ENCODE results near the gene RABGAP1L.

Gene RABGAP1L

GRCh38 chr1:174968750-174969244, 809.5 kb downstream of the RABGAP1L start:
- no peak for TF ChIP-seq CTCF (IDR thresholded peaks at IDR 0.05)
- Mint-ChIP-seq H3K36me3 (ENCODE audit: low read depth) (no peaks in the 10 kb centered on the region), H3K27me3 (ENCODE audit: low read depth, poor library complexity) (no peaks in the 10 kb centered on the region), H3K9me3 (no peaks in the 10 kb centered on the region), H3K4me1 (peaks cover 25% of the 10 kb centered on the region), H3K4me3 (no peak overlapping the region), H3K27ac (no peak overlapping the region)
- no peak for DNase-seq

- no peak for TF ChIP-seq CTCF (IDR thresholded peaks at IDR 0.05)
- H3K27me3 Mint-ChIP-seq (ENCODE audit: low read depth, poor library complexity): no peaks in the 10 kb centered on the region
- DNase-seq: no peak
- H3K27ac Mint-ChIP-seq: no peak overlapping the region
- H3K4me1 Mint-ChIP-seq: peaks cover 22% of the 10 kb centered on the region
- no peaks in the 10 kb centered on the region for H3K9me3 Mint-ChIP-seq
- H3K4me3 Mint-ChIP-seq: no peak overlapping the region
- no peaks in the 10 kb centered on the region for H3K36me3 Mint-ChIP-seq (ENCODE audit: low read depth)
These were observed 810.7 kb downstream of the RABGAP1L start for GRCh38 chr1:174969977-174970376.

- no peaks in the 10 kb centered on the region for H3K36me3 Mint-ChIP-seq (ENCODE audit: low read depth)
- no peak overlapping the region for H3K27ac Mint-ChIP-seq
- no peaks in the 10 kb centered on the region for H3K27me3 Mint-ChIP-seq (ENCODE audit: low read depth, poor library complexity)
- no peak for DNase-seq
- H3K4me1 Mint-ChIP-seq: peaks cover 18% of the 10 kb centered on the region
- TF ChIP-seq CTCF (IDR thresholded peaks at IDR 0.05): no peak
- H3K9me3 Mint-ChIP-seq: no peaks in the 10 kb centered on the region
- no peak overlapping the region for H3K4me3 Mint-ChIP-seq
These were observed 812.1 kb downstream of the RABGAP1L start for GRCh38 chr1:174971466-174971865.

- TF ChIP-seq CTCF (IDR thresholded peaks at IDR 0.05): no peak
- no peak overlapping the region for H3K27ac Mint-ChIP-seq
- no peaks in the 10 kb centered on the region for H3K9me3 Mint-ChIP-seq
- DNase-seq: no peak
- H3K4me3 Mint-ChIP-seq: no peak overlapping the region
- no peaks in the 10 kb centered on the region for H3K27me3 Mint-ChIP-seq (ENCODE audit: low read depth, poor library complexity)
- peaks cover 18% of the 10 kb centered on the region for H3K4me1 Mint-ChIP-seq
- no peaks in the 10 kb centered on the region for H3K36me3 Mint-ChIP-seq (ENCODE audit: low read depth)
These were observed 812.6 kb downstream of the RABGAP1L start for GRCh38 chr1:174971902-174972301.

GRCh38 chr1:174974711-174975119, 815.4 kb downstream of the RABGAP1L start:
- DNase-seq: no peak
- peaks cover 5% of the 10 kb centered on the region for H3K4me1 Mint-ChIP-seq
- H3K36me3 Mint-ChIP-seq (ENCODE audit: low read depth): no peaks in the 10 kb centered on the region
- H3K27me3 Mint-ChIP-seq (ENCODE audit: low read depth, poor library complexity): no peaks in the 10 kb centered on the region
- TF ChIP-seq CTCF (IDR thresholded peaks at IDR 0.05): no peak
- no peaks in the 10 kb centered on the region for H3K9me3 Mint-ChIP-seq
- H3K27ac Mint-ChIP-seq: peak overlapping the region; percentile 62
- no peak overlapping the region for H3K4me3 Mint-ChIP-seq

GRCh38 chr1:174975764-174976163, 816.4 kb downstream of the RABGAP1L start:
- Mint-ChIP-seq H3K4me3 (no peak overlapping the region), H3K36me3 (ENCODE audit: low read depth) (no peaks in the 10 kb centered on the region), H3K27ac (no peak overlapping the region), H3K27me3 (ENCODE audit: low read depth, poor library complexity) (no peaks in the 10 kb centered on the region), H3K4me1 (peaks cover 5% of the 10 kb centered on the region), H3K9me3 (no peaks in the 10 kb centered on the region)
- TF ChIP-seq CTCF (IDR thresholded peaks at IDR 0.05): no peak
- no peak for DNase-seq
